ENCODE data around the gene STK25.
"Not testable (repeated sequence)": the region's sequence is repeated elsewhere in the genome, so short reads cannot be mapped to it uniquely, and the experiment has no call there.

The STK25 gene

DNA sequence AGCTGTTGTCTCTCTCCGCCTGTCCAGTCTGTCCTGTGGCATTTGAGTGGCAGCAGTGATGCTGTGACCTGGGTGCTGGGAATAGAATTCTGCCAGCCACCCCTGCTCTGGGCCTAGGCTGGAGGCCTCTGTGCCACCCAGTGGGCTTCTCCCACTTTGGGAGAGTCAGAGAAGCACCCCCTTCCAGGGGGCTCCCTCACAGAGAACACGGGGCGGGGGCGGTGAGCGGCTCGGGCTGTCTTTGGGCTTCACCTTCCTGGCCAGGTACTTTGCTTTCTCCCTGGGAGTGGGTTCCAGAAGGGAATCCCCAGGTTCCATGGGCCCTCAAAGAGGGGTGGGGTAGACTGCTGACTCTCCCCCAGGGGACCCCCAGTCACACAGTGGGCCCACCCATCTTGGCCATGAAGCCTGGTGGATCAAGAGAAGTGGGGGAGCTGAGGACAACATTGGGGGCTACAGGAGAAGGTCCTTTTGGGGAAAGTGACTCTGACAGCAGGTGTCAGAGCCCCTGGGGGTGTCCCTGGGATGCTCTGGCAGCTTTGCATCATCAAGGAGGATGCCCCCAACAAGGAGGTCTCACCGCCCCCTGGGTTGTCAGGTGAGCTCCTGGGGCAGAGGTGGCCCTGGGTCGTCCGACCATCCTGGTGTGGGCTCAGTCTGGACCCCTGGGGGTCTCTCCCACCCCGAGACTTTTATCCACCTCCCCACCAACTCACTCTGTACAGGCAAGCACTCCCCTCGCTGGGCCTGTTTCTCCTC is 31.4 kb upstream of the STK25 start:
- DNase-seq: no peak

DNA sequence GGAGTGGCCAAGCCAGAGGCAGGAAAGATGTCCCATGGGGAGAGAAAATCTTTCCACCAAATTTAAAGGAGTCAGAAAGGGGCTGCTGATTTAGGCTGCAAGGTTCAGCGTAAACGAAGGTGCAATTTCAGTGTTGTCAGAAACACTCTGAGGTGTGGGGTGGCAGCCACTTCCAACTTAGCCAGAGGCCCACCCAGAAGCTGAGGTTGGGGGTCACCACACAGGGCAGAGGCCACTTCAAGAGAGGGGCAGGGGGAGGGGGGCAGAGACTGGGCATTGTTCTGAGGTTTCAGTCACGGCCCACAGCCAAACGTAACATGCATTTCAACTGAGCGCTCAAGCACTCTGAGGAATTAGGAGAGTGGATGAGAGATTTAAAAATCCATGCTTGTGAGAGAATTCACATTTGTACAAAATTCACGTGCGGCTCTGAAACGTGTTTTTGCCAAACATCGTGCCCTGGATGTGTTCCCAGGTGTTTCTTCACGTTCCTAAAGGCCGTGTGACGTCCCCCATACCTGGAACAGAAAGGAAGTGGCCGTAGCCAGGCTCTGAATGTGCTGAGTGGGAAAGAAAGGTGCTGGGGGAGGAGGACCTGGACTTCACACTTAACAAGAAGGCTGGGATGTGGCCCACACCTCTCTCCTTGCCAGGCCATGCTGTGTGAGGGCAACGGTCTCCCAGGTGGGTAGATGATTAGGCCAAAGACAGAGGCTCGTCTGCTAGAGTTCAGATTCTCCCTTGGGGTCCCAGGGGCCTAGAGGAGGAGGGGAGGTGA is 30.6 kb upstream of the STK25 start:
- DNase-seq: no peak

DNA sequence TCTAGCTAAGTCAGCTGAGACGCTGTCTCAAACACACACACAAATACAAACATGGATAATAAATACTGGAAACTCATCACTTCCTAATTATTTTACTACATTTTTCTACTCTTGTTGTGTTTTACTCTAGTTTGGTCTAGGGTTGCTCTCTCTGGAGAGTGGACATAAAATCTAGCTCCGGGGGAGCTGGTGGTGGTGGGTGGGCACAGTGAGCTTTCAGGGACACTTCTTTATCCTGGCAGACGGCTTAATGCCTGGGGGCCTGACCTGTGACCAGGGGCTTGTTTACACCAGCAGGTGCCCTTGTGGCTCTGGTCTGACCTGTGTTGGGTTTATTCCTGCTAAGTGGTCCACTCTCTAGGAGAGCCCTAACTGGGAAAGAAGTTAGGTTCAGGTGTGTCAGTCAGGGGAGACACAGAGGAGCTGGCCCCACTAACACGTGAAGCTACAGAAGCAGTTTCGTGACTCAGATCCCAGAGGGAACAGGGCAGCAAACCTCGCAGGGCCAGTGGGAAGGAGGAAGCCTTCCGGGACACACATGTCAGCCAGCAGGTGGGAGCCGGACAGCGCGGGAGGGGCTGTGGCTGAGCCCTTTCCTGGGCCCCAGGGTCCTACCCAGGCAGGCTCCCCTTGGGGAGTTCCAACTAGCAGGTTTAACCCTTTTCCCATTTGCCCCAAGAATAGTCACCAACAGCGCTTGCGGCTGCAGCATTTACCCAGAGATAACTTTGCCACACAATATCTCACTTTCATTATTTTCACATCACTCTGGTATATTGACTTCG is 27.7 kb upstream of the STK25 start:
- no peak for DNase-seq

DNA sequence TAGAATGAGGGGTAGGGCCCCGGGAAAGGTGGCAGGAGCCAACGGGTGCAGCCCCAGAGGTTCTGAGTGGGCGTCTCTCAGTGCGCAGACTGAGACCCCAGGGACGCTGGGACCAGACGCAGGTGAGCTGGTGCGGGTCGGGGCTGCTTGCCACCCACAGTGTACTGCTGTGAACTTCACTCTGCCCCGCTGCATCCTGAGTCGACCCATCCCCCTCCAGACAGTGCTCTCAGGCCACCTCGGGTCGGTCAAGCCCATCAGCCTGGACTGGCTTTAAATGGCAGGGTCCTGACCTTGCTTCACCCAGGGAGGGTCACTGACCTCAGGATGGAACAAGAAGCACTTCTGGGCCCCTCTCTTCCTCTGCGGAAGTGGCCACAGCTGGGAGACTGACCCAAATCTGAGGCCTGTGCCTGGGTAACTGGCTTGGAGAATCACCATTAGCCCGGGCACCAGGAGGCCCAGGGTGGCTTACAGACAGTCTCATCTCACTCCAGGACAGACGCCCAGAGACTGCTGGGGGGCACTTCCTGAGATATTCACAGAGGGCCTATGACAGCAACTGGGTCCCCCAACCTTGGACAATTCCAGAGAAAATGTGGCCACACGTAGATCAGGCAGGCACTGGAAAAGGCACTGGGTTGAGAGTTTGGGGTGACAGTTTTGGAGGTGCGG is 26.5 kb upstream of the STK25 start:
- DNase-seq: no peak

DNA sequence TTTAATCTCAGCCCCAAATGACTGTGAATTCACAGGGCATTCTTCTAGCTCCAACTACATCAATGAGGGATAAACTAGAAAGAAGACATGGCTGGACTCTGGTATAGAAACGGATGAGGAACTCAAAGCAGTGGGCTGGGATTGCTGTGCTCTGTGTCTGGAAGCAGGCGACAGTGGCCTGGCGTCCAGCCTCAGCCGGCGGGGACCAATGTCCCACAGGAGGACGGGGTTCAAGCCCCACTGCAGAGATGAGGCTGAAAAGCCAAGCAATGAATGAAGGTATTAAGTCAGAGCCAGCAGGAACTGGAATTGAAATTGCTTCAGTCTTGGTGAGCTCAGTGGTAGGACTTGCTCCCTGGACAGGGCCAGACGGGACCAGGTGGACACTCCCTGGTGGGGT is 25.9 kb upstream of the STK25 start:
- no peak for DNase-seq

DNA sequence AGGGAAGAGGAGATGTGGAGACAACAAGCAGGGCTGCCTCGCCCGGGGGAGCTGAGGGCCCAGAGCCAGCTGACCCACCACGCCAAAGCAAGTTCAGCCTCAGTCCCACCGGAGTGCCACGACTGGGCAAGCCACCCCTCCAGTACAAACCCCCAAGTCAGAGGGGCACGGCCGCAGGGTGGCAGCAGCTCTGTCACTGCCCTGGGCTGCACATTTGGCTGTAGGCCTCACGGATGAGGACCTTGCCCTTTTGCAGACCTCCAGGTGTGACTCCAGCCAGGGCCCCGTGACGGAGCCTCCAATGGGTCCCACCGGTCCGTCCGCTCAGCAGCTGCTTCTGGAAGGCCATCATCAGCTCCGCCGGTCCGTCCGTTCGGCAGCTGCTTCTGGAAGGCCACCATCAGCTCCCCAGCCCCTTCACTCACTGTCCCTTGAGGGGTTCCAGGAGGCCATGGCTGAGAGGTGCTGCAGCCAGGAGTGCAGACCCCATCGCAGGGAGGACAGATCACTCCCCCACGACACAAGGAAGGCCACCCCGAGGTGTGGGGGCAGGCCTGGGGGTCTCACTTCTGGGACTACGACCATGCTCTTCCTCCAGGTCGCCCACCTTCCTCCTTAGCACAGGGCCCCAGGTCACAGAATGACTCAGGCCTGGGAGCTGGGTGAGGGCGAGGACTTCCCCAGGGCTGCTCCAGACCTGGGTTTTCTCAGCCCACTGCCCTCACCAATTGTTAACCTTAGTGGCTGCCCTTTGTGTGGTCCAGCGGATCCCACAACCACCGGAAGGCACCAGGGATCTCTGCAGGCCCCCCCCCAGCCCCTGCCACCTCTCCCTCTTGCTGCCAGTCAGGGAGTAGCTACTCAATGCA is 24.6 kb upstream of the STK25 start:
- DNase-seq: no peak

DNA sequence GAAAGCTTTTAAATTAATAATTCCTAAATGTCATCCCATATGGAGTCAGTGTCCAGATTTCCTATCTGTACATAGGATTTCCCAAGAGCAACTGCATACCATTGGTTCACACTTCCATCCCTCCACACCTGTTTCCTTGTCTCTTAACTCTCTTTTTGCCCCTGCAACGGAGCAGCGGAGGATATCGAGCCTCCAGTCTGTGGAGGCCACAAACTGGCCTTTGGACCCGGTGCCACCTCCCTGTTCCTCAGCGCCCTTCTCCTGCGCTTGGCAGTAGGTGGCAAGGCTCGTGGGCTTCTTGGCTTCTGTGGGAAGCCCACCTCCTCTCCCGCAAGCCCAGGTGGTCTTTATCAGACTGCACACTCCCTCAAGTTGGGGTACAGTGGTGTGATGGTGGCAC is 23.8 kb upstream of the STK25 start:
- no peak for DNase-seq

DNA sequence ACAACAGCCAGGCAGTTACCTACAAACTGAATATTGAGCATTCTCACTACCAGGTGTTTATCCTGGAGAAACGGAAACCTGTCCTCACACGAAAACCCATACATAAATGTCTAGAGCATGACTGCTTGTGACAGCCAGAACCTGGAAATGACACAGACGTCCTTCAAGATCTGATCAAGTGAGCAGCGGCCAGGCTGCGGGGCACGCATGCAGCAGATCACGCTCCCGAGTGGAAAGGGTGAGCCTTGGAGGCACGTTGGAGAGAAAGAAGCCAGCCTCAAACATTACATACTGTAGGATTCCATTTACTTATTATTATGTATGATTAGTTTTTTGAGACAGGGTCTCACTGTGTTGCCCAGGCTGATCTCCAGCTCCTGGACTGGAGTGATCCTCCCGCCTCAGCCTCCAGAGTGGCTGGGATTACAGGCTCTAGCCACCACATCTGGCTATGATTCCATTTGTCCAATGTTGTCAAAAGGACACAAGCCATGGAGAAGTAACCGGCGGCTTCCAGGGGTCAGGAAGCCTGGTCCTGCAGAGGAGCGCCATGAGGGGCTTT is 22.9 kb upstream of the STK25 start:
- DNase-seq: no peak

DNA sequence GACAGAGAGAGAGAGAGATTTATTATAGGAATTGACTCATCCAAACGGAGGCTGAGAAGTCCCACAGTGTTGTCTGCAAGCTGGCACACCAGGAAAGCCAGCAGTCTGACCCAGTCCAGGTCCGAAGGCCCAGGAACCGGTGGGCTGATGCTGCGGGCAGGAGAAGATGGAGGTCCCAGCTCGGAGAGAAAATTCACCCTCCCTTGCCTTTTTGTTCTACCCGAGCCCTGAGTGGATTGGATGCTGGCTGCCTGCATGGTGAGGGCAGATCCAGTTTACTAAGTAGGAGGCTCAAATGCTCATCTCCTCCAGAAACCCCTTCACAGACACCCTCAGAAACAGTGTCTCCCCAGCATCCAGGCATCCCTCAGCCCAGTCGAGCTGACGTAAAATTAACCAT is 22.2 kb upstream of the STK25 start:
- no peak for DNase-seq

DNA sequence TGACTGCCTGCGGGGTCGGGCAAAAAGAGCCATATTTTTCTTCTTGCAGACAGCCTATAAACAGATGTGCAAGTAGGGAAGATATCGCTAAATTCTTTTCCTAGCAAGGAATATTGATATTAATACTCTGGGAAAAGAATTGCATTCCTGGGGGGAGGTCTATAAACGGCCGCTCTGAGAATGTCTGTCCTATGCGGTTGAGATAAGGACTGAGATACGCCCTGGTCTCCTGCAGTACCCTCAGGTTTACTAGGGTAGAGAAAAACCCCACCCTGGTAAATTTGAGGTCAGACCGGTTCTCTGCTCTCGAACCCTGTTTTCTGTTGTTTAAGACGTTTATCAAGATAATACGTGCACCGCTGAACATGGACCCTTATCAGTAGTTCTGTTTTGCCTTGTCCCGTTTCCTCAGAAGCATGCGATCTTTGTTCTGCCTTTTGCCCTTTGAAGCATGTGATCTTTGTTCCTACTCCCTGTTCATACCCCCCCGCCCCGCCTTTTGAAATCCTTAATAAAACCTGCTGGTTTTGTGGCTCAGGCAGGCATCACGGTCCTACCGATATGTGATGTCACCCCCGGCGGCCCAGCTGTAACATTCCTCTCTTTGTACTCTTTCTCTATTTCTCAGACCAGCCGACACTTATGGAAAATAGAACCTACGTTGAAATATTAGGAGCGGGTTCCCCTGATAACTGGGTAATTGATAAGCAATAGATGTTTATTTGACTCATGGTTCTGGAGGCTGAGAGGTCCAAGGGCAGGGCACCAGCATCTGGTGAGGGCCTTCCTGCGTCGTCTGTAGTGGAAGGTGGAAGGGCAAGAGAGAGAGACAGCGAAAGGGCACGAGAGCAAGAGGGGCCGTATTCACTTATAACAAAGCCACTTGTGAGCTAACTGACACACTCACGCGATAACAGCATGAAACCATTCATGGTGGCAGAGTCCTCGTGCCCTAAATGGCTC is 17.7 kb upstream of the STK25 start:
- DNase-seq: not testable (repeated sequence)

DNA sequence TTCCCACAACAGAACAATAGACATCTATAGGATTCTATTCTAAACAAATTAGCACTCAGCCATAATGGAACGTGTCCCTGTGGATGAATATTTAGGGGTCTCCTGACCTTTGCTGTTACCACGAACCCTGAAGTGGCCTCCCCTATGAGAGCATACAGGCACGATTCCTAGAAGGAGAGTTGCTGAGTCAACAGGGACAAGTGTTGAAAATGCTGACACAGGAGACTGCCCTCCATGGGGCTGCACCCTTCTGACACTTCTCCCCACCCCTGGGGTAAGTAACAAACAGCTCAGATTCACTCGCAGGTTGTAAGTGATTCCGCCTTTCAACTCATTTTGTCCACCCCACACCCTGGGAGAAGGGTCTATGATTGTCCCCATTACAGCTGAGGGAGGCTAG is 14.1 kb upstream of the STK25 start:
- DNase-seq: no peak

DNA sequence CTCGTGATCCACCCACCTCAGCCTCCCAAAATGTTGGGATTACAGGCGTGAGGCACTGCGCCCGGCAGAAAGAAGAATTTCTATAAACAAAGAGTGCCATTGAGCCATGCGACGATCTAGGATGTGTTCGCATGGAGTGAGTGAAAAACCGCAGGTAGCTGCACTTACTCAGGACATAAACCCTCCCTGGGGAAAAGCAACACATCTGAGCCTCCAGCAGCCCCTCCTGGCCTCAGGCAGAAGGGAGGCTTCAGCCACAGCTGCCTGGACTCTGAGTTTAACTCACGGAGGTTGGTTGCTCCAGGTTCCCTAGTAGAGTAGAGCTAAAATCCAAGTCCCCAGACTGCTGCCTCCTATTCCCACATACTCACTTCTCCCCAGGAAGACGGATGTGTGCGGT is 11.3 kb upstream of the STK25 start:
- DNase-seq: no peak

DNA sequence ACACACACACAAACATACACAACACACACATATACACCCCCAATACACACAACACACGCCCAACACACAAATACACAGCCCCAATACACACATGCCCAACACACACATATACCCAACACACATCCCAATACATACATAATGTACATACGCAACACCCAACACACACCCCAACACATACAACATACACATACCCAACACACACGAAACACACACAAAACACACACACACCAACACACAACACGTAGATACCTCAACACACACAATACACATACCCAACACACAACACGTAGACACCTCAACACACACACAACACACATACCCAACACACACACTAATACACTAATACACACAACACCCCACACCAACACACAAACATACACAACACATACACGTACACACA is 8.9 kb upstream of the STK25 start:
- no peak for DNase-seq

DNA sequence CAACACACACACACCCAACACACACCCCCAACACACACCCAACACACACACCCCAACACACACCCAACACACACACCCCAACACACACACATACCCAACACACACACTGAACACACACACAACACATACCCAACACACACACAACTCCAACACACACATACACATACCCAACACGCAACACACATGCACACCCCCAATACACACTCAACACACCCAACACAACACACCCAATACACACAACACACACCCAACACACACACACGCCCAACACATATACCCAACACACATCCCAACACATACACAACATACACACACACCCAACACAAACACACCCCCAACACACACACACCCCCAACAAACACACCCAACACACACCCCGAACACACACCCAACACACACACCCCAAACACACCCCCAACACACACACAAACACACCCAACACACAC is 8.2 kb upstream of the STK25 start:
- DNase-seq: no peak

DNA sequence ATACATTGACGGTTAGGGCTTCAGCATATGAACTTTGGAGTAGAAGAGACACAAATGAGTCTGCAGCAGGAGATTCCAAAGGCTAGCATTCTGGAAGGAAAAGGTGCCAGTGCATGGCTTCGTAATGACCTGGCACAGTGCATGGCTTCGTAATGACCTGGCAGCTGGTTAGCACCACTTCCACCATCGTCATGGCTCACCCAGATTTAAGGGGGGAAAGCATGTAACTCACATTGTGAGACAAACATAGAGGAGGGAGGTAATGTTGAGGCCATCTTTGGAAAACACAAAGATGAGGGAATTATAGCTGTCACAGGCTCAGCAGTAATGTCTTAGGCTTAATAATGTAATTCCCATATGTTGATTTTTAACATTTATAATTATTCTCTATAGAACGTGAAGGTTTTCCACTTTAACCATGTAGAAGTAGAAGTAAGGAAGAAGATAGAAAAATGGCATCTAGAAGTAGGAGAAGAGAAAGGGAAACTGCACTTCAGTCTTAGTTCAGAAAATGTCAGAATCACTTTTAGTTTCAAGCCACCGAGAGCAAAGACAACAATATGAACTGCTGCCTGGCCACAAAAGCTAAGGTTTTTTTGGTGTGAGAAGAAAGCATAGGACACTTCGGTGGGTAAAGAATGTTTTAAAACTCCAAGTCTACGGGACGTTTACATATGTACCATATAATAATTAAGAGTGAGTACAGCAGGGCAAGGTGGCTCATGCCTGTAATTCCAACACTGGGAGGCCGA is 6.8 kb upstream of the STK25 start:
- DNase-seq: no peak

DNA sequence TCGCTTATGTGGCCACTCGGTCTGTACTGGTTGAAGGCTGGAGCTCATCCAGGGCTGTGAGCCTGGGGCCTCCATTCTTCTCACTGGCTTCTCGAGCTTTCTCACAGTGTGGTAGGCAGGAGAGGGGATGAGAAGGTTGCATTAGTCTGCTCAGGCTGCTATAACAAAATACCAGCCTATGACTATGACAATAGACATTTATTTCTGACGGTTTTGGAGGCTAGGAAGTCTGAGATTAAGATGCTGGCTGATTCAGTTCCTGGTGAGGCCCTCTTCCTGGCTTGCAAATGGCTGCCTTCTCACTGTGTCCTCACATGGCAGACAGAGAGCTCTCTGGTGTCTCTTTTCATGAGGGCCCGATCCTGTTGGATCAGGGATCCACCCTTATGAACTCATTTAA is 6.2 kb upstream of the STK25 start:
- DNase-seq: no peak

DNA sequence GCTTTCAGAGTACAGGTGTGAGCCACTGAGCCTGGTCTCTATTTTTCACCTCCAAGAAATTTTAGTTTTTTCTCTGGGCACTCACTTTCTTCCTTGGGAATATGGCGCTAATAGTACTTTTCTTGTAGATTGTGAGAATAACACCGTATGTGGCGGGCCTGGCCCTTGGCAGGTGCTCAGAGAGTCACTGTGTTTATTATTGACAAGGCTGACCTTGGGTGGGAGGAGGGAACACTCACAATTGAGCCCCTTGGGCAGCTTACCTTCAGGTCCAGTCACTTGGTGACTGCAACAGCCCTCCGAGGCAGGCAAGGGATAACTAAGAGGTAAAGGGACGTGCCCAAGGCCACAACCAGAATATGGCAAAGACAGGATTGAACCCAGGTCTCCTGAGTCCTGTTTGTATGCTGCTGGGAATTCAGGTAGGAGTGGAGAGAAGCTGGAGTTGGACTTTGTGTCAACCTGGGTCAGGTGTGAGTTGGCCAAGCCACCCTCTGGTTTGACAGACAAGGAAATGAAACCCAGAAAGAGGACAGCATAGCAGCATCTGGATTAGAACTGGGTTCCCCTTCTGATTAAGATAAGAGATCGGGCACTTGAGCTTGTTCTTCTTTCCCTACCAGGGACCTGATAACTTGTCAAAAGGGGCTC is 2.8 kb upstream of the STK25 start:
- no peak for DNase-seq

DNA sequence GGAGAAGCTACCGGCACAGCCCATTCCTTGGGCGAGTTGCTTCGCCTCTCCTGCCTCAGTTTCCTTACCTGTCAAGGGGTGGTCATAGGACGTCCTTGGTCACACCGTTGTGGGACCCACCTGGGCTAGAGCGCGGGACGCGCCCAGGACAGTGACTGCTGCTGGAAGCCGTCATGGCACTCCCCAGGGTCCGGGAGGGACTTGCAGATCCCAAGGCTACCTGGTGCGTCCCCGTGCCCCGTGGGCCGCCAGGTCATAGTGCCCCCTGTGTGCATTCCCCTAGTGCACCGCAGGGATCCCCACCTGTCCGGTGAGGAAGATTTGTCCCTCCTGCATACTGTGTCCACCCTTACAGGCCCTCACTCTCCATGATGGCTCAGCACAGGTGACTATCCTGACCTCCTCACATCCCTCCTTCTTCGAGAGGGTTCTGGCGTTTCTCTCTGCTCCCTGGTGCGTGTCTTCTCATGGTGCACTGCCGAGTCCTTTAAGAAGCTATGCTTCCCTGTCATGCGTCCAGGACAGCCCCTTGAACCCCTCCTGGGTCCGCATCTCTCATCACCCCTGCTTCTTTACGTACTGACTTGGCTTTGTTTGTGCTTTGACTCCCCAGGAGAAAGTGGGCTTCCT is 886 bp upstream of the STK25 start:
- no peak for DNase-seq
